HepG2 (cell line): ENCODE results near the gene GPS1. TPM values are rescaled to one million over a fixed set of nuclear protein-coding genes. Genes with fewer than 3 reads are reported as not detected.
A peak's percentile ranks its signal among the peaks of the same experiment; 100 is the strongest.

Experiments used
- ARNTL ChIP-seq: sonication (generic); formaldehyde crosslinking; IDR thresholded peaks from 2 replicates; pipeline ENCODE4 v1.4.0; 2020; ENCODE audit warnings: mild to moderate bottlenecking, missing genetic modification reagents
- ATF7-NPFF ChIP-seq: sonication (generic); formaldehyde crosslinking; IDR thresholded peaks from 2 replicates; pipeline ENCODE4 v1.8.1; 2023; ENCODE audit warnings: mild to moderate bottlenecking, low read depth, missing genetic modification reagents, moderate library complexity
- CCDC6 ChIP-seq: sonication (generic); formaldehyde crosslinking; IDR thresholded peaks from 2 replicates; pipeline ENCODE4 v1.8.1; 2022; ENCODE audit warnings: mild to moderate bottlenecking, missing genetic modification reagents, moderate library complexity
- CENPX ChIP-seq: sonication (generic); formaldehyde crosslinking; IDR thresholded peaks from 2 replicates; pipeline ENCODE4 v1.9.0; 2021; ENCODE audit warnings: mild to moderate bottlenecking, missing genetic modification reagents, moderate library complexity
- GABPA ChIP-seq, 2 experiments: IDR thresholded peaks; 2 replicates each; pipeline ENCODE4 v1.6.1; 2011 to 2016; ENCODE audit warnings: low read depth in 2 of 2, low read length in 1 of 2, missing biosample characterization in 1 of 2, missing genetic modification characterization in 1 of 2
- IKZF1 ChIP-seq: fragments of 450-650 bp; IDR thresholded peaks from 2 replicates; pipeline ENCODE4 v1.7.1; 2016
- SIN3B ChIP-seq: fragments of 150-350 bp; IDR thresholded peaks from 2 replicates; pipeline ENCODE4 v1.6.1; 2014; ENCODE audit warnings: low read length
- ZKSCAN8 ChIP-seq: IDR thresholded peaks from 2 replicates; pipeline ENCODE4 v1.6.1; 2016; ENCODE audit warnings: borderline replicate concordance, missing genetic modification reagents, missing compliant biosample characterization
- ZMAT3 ChIP-seq: sonication (generic); formaldehyde crosslinking; conservative IDR thresholded peaks from 2 replicates; pipeline ENCODE4 v1.7.0; 2021; ENCODE audit warnings: missing genetic modification reagents
- ZNF224 ChIP-seq: sonication (generic); formaldehyde crosslinking; IDR thresholded peaks from 2 replicates; pipeline ENCODE4 v1.5.0; 2020; ENCODE audit warnings: mild to moderate bottlenecking, missing genetic modification reagents
- ZNF225 ChIP-seq: sonication (generic); formaldehyde crosslinking; IDR thresholded peaks from 2 replicates; pipeline ENCODE4 v1.4.0; 2020; ENCODE audit warnings: mild to moderate bottlenecking, missing genetic modification reagents
- ZNF317 ChIP-seq: sonication (generic); formaldehyde crosslinking; IDR thresholded peaks from 2 replicates; pipeline ENCODE4 v1.5.0; 2020; ENCODE audit warnings: mild to moderate bottlenecking, missing genetic modification reagents
- ZNF660 ChIP-seq: sonication (generic); formaldehyde crosslinking; IDR thresholded peaks from 2 replicates; pipeline ENCODE4 v1.5.1; 2020; ENCODE audit warnings: mild to moderate bottlenecking, low read depth, missing genetic modification reagents, borderline replicate concordance
- ZNF75D ChIP-seq: sonication (generic); formaldehyde crosslinking; IDR thresholded peaks from 2 replicates; pipeline ENCODE4 v1.8.1; 2023; ENCODE audit warnings: missing genetic modification reagents, mild to moderate bottlenecking, borderline replicate concordance
- ZNF782 ChIP-seq: sonication (generic); formaldehyde crosslinking; IDR thresholded peaks from 2 replicates; pipeline ENCODE4 v1.4.0; 2020; ENCODE audit warnings: missing genetic modification reagents, mild to moderate bottlenecking, borderline replicate concordance
- ZNF841 ChIP-seq: sonication (generic); formaldehyde crosslinking; IDR thresholded peaks from 2 replicates; pipeline ENCODE4 v1.8.1; 2023; ENCODE audit warnings: missing genetic modification reagents, borderline replicate concordance
- ZSCAN30 ChIP-seq: sonication (generic); formaldehyde crosslinking; IDR thresholded peaks from 2 replicates; pipeline ENCODE4 v1.5.0; 2020; ENCODE audit warnings: mild to moderate bottlenecking, missing genetic modification reagents
- ZSCAN9 ChIP-seq: IDR thresholded peaks from 2 replicates; pipeline ENCODE4 v1.6.1; 2016; ENCODE audit warnings: borderline replicate concordance
- polyA plus RNA-seq, 8 experiments: library from polyadenylated mRNA; depleted of rRNA in 3 of 8; stranded (reverse) in 7 of 8; unstranded in 1 of 8; fragments of >200 nt; fragmentation: Illumina TruSeq in 4 of 8; extraction: Trizol in 4 of 8; gene quantifications; 2 replicates each; pipeline versions ENCODE4 v1.2.1 to v1.2.3, GENCODE V29; 2011 to 2016; ENCODE audit warnings: low read depth in 4 of 8, missing spikeins in 1 of 8, mixed read lengths in 1 of 8; ENCODE audit not compliant: insufficient read depth in 1 of 8
- total RNA-seq, 5 experiments: library from RNA; depleted of rRNA; stranded (reverse); fragments of >200 nt; fragmentation: Illumina TruSeq; extraction: Trizol; gene quantifications; 2 replicates each; pipeline ENCODE4 v1.2.3, GENCODE V29; 2016; ENCODE audit warnings: low read depth in 1 of 5
- TF ChIP-seq, protein P1 (sequence below): sonication (generic); formaldehyde crosslinking; IDR thresholded peaks from 2 replicates; pipeline ENCODE4 v1.5.0; 2020; ENCODE audit warnings: missing genetic modification reagents, mild to moderate bottlenecking, borderline replicate concordance
- TF ChIP-seq, protein P2 (sequence below): IDR thresholded peaks from 2 replicates; pipeline ENCODE4 v1.6.1; 2016; ENCODE audit warnings: control low read depth
- TF ChIP-seq, protein P3 (sequence below): IDR thresholded peaks from 2 replicates; pipeline ENCODE4 v1.6.1; 2016; ENCODE audit warnings: low read depth, missing genetic modification reagents, missing compliant biosample characterization
- TF ChIP-seq, protein P4 (sequence below): IDR thresholded peaks from 2 replicates; pipeline ENCODE4 v1.6.1; 2016; ENCODE audit warnings: low read depth, borderline replicate concordance

Gene GPS1
- total and polyA plus RNA-seq, 2 of the 13 experiments (the other 11 are each of a cell fraction or from before 2014, with no cell fraction given): 124 to 128 TPM

DNA sequence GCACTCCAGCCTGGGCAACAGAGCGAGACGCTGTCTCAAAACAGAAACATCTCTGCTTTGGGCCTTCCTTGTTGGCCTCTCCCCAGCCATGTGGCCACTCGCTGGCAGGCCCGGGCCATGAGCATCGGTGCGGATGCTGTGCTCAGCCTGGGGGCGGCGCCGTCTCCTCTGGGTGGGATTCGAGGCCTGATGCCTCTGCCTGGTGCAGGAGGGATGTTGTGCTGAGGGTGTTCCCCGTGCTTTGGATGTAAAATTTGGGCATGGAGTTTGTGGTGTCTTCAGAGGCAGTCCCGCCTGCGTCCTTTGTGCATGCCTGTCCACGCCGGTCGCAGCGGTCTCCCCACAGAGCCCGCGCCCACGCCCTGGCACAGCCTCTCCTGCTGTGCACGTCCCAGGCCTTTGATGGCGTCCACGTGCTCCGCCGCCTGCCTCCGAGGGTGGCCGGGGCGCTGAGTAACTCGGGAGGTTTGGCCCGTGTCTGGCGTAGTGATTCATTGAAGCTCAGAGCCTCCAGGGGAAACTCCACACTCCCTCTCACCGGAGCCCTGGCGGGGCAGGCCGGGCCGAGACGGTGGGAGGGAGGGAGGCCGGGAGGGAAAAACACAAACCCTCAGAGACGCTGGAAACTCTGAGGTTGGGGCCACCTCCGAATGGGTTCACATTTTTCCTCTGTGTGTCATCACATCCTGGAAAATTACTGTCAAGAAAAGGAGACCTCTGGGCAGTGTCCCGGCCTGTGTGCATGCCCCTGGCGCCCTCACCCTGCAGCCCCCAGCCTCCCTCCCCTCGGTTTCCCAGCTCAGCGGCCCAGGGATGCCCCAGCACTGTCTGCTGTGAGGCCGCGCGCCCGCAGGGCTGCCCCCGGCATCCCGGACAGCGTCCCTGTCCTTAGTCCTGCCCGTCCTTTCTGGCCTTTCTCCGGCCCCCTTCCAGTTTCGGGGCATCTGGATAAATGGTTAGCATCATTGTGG is 48.0 kb upstream of the GPS1 start (continued):
- peak; percentile 81; the same call in 1 of the 2 replicates for TF ChIP-seq ZNF660
- TF ChIP-seq ATF7-NPFF (CRISPR knock-in tag): peak; percentile 63; the same call in 1 of the 2 replicates
- TF ChIP-seq, protein P1, sequence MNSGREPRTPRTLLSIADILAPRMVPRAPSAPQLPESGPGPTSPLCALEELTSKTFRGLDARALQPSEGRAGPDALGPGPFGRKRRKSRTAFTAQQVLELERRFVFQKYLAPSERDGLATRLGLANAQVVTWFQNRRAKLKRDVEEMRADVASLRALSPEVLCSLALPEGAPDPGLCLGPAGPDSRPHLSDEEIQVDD (CRISPR knock-in tag): peak; percentile 51; the same call in 1 of the 2 replicates
- TF ChIP-seq ZSCAN30: peak; percentile 87; the same call in 1 of the 2 replicates
- 0 out of 2 replicates have a peak, but pooled peaks have one; percentile 28 for TF ChIP-seq ZNF75D (CRISPR knock-in tag)
- TF ChIP-seq SIN3B: no peak
- TF ChIP-seq, protein P2, sequence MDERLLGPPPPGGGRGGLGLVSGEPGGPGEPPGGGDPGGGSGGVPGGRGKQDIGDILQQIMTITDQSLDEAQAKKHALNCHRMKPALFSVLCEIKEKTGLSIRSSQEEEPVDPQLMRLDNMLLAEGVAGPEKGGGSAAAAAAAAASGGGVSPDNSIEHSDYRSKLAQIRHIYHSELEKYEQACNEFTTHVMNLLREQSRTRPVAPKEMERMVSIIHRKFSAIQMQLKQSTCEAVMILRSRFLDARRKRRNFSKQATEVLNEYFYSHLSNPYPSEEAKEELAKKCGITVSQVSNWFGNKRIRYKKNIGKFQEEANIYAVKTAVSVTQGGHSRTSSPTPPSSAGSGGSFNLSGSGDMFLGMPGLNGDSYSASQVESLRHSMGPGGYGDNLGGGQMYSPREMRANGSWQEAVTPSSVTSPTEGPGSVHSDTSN (CRISPR knock-in tag): no peak
- TF ChIP-seq, protein P3, sequence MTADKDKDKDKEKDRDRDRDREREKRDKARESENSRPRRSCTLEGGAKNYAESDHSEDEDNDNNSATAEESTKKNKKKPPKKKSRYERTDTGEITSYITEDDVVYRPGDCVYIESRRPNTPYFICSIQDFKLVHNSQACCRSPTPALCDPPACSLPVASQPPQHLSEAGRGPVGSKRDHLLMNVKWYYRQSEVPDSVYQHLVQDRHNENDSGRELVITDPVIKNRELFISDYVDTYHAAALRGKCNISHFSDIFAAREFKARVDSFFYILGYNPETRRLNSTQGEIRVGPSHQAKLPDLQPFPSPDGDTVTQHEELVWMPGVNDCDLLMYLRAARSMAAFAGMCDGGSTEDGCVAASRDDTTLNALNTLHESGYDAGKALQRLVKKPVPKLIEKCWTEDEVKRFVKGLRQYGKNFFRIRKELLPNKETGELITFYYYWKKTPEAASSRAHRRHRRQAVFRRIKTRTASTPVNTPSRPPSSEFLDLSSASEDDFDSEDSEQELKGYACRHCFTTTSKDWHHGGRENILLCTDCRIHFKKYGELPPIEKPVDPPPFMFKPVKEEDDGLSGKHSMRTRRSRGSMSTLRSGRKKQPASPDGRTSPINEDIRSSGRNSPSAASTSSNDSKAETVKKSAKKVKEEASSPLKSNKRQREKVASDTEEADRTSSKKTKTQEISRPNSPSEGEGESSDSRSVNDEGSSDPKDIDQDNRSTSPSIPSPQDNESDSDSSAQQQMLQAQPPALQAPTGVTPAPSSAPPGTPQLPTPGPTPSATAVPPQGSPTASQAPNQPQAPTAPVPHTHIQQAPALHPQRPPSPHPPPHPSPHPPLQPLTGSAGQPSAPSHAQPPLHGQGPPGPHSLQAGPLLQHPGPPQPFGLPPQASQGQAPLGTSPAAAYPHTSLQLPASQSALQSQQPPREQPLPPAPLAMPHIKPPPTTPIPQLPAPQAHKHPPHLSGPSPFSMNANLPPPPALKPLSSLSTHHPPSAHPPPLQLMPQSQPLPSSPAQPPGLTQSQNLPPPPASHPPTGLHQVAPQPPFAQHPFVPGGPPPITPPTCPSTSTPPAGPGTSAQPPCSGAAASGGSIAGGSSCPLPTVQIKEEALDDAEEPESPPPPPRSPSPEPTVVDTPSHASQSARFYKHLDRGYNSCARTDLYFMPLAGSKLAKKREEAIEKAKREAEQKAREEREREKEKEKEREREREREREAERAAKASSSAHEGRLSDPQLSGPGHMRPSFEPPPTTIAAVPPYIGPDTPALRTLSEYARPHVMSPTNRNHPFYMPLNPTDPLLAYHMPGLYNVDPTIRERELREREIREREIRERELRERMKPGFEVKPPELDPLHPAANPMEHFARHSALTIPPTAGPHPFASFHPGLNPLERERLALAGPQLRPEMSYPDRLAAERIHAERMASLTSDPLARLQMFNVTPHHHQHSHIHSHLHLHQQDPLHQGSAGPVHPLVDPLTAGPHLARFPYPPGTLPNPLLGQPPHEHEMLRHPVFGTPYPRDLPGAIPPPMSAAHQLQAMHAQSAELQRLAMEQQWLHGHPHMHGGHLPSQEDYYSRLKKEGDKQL (CRISPR knock-in tag): peak; percentile 33; the same call in 1 of the 2 replicates
- TF ChIP-seq, protein P4, sequence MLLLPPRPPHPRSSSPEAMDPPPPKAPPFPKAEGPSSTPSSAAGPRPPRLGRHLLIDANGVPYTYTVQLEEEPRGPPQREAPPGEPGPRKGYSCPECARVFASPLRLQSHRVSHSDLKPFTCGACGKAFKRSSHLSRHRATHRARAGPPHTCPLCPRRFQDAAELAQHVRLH: peak; percentile 43; the same call in 1 of the 2 replicates
- no peak for TF ChIP-seq ZNF317 (CRISPR knock-in tag)
- peak; percentile 50; the same call in 1 of the 2 replicates for TF ChIP-seq CCDC6 (CRISPR knock-in tag)
- peak; percentile 91 for TF ChIP-seq ZSCAN9 (CRISPR knock-in tag)
- TF ChIP-seq ZKSCAN8 (CRISPR knock-in tag): 0 out of 2 replicates have a peak, but pooled peaks have one; percentile 73
- TF ChIP-seq ZNF782: 0 out of 2 replicates have a peak, but pooled peaks have one; percentile 23
- no peak for TF ChIP-seq CENPX (CRISPR knock-in tag)
- peak; percentile 79; the same call in 1 of the 2 replicates for TF ChIP-seq ZMAT3 (CRISPR knock-in tag)
- peak; percentile 91 for TF ChIP-seq ARNTL (CRISPR knock-in tag)
- TF ChIP-seq ZNF841: no peak
- peak; percentile 88 for TF ChIP-seq ZNF225 (CRISPR knock-in tag)
- TF ChIP-seq IKZF1: no peak
- TF ChIP-seq GABPA (IDR thresholded peaks at IDR 0.05; ENCODE audit: low read depth, low read length): no peak
- peak; percentile 37 for TF ChIP-seq GABPA (CRISPR knock-in tag; IDR thresholded peaks at IDR 0.05; ENCODE audit: low read depth)
- TF ChIP-seq ZNF224 (CRISPR knock-in tag): no peak
